K562 (cell line): ENCODE data around the gene ZDHHC14.

Experiments used
- FOSL1 ChIP-seq: fragments of 200-800 bp; sonication (Bioruptor generic); conservative IDR thresholded peaks from 2 replicates; pipeline ENCODE4 v1.6.1; 2016; ENCODE audit warnings: missing genetic modification characterization, missing compliant biosample characterization
- HDAC6 ChIP-seq: IDR thresholded peaks from 2 replicates; pipeline ENCODE4 v1.6.1; 2012; ENCODE audit warnings: low read depth, mild to moderate bottlenecking, control low read depth, inconsistent platforms, low read length, moderate library complexity
- NCOA6 ChIP-seq: fragments of 450-650 bp; IDR thresholded peaks from 2 replicates; pipeline ENCODE4 v1.6.1; 2017; ENCODE audit warnings: mild to moderate bottlenecking
- NFATC3 ChIP-seq: fragments of 450-650 bp; IDR thresholded peaks from 2 replicates; pipeline ENCODE4 v1.6.1; 2017; ENCODE audit warnings: mild to moderate bottlenecking
- ZC3H11A ChIP-seq: IDR thresholded peaks from 2 replicates; pipeline ENCODE4 v1.6.1; 2012; ENCODE audit warnings: low read depth, low read length, improper control_type of control experiment
- ZFP36 ChIP-seq: fragments of 150-350 bp; IDR thresholded peaks from 2 replicates; pipeline ENCODE4 v1.6.1; 2018; ENCODE audit warnings: low read length, low read depth; ENCODE audit not compliant: partially characterized antibody
- ZNF232 ChIP-seq: sonication (generic); formaldehyde crosslinking; IDR thresholded peaks from 2 replicates; pipeline ENCODE4 v1.8.0; 2022; ENCODE audit warnings: mild to moderate bottlenecking, missing genetic modification reagents
- ZSCAN29 ChIP-seq: fragments of 450-650 bp; IDR thresholded peaks from 2 replicates; pipeline ENCODE4 v1.6.1; 2017
- TF ChIP-seq, protein P1 (sequence below), 3 experiments: IDR thresholded peaks in 2 of 3; conservative IDR thresholded peaks in 1 of 3; 2 replicates each; pipeline ENCODE4 v1.5.1; 2011 to 2012; ENCODE audit warnings: low read length in 3 of 3, mild to moderate bottlenecking in 3 of 3, control low read depth in 2 of 3, improper control_type of control experiment in 1 of 3, inconsistent platforms in 1 of 3, low read depth in 1 of 3, mixed read lengths in 1 of 3, moderate library complexity in 1 of 3; ENCODE audit not compliant: insufficient read depth in 2 of 3
- TF ChIP-seq, protein P2 (sequence below), 2 experiments: fragments of 450-650 bp in 1 of 2; sonication (generic) in 1 of 2; formaldehyde crosslinking in 1 of 2; IDR thresholded peaks; 2 replicates each; pipeline versions ENCODE4 v1.7.1 to v1.9.0; 2016 to 2022; ENCODE audit warnings: inconsistent platforms in 1 of 2, mild to moderate bottlenecking in 1 of 2, missing genetic modification reagents in 1 of 2
- TF ChIP-seq, protein P3 (sequence below), 2 experiments: fragments of 450-650 bp; conservative IDR thresholded peaks; 2 replicates each; pipeline ENCODE4 v1.6.1; 2017; ENCODE audit warnings: mild to moderate bottlenecking in 2 of 2, moderate library complexity in 2 of 2

DNA sequence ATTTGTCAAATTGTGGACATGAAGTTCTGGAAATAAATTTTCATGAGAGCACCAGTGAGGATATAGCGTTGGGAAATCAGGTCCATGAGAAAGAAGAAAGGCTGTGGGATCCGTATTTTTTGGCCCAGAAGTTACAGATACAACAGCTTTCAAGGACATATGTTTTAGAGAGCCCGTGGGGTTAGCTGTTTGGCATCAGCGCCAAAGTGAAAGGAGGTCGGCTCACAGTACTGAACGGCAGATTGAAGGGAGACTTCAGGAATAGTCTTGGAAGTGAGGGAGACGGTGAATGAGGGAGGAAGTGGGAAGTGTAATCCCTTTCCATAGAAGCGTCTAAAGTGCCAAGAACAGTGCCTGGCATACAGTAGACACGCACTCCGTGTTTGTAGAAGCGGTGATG, 31.8 kb downstream of the ZDHHC14 start:
- TF ChIP-seq ZNF232 (CRISPR knock-in tag) = no peak
- no peak for TF ChIP-seq NFATC3
- no peak for TF ChIP-seq ZC3H11A
- TF ChIP-seq HDAC6 = no peak
- no peak for TF ChIP-seq FOSL1 (tag)
- TF ChIP-seq, protein P1, sequence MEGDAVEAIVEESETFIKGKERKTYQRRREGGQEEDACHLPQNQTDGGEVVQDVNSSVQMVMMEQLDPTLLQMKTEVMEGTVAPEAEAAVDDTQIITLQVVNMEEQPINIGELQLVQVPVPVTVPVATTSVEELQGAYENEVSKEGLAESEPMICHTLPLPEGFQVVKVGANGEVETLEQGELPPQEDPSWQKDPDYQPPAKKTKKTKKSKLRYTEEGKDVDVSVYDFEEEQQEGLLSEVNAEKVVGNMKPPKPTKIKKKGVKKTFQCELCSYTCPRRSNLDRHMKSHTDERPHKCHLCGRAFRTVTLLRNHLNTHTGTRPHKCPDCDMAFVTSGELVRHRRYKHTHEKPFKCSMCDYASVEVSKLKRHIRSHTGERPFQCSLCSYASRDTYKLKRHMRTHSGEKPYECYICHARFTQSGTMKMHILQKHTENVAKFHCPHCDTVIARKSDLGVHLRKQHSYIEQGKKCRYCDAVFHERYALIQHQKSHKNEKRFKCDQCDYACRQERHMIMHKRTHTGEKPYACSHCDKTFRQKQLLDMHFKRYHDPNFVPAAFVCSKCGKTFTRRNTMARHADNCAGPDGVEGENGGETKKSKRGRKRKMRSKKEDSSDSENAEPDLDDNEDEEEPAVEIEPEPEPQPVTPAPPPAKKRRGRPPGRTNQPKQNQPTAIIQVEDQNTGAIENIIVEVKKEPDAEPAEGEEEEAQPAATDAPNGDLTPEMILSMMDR (IDR thresholded peaks at IDR 0.05 in 2 of 3, conservative IDR thresholded peaks at IDR 0.05 in 1 of 3; ENCODE audit: insufficient read depth in 2 of 3, low read depth in 1 of 3, low read length in 3 of 3) = no peak
- no peak for TF ChIP-seq ZFP36
- TF ChIP-seq, protein P2, sequence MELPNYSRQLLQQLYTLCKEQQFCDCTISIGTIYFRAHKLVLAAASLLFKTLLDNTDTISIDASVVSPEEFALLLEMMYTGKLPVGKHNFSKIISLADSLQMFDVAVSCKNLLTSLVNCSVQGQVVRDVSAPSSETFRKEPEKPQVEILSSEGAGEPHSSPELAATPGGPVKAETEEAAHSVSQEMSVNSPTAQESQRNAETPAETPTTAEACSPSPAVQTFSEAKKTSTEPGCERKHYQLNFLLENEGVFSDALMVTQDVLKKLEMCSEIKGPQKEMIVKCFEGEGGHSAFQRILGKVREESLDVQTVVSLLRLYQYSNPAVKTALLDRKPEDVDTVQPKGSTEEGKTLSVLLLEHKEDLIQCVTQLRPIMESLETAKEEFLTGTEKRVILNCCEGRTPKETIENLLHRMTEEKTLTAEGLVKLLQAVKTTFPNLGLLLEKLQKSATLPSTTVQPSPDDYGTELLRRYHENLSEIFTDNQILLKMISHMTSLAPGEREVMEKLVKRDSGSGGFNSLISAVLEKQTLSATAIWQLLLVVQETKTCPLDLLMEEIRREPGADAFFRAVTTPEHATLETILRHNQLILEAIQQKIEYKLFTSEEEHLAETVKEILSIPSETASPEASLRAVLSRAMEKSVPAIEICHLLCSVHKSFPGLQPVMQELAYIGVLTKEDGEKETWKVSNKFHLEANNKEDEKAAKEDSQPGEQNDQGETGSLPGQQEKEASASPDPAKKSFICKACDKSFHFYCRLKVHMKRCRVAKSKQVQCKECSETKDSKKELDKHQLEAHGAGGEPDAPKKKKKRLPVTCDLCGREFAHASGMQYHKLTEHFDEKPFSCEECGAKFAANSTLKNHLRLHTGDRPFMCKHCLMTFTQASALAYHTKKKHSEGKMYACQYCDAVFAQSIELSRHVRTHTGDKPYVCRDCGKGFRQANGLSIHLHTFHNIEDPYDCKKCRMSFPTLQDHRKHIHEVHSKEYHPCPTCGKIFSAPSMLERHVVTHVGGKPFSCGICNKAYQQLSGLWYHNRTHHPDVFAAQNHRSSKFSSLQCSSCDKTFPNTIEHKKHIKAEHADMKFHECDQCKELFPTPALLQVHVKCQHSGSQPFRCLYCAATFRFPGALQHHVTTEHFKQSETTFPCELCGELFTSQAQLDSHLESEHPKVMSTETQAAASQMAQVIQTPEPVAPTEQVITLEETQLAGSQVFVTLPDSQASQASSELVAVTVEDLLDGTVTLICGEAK (IDR thresholded peaks at IDR 0.05) = no peak
- TF ChIP-seq, protein P2 (CRISPR knock-in tag; IDR thresholded peaks at IDR 0.05) = no peak
- TF ChIP-seq NCOA6 = no peak
- no peak for TF ChIP-seq ZSCAN29
- TF ChIP-seq, protein P3, sequence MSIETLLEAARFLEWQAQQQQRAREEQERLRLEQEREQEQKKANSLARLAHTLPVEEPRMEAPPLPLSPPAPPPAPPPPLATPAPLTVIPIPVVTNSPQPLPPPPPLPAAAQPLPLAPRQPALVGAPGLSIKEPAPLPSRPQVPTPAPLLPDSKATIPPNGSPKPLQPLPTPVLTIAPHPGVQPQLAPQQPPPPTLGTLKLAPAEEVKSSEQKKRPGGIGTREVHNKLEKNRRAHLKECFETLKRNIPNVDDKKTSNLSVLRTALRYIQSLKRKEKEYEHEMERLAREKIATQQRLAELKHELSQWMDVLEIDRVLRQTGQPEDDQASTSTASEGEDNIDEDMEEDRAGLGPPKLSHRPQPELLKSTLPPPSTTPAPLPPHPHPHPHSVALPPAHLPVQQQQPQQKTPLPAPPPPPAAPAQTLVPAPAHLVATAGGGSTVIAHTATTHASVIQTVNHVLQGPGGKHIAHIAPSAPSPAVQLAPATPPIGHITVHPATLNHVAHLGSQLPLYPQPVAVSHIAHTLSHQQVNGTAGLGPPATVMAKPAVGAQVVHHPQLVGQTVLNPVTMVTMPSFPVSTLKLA (conservative IDR thresholded peaks at IDR 0.05) = no peak
